CMK (cell line): ENCODE measurements around the gene SRP68.
"Not testable (repeated sequence)": the region's sequence is repeated elsewhere in the genome, so short reads cannot be mapped to it uniquely, and the experiment has no call there.

Source experiments
- DNase-seq: peaks from one replicate; pipeline ENCODE4 v3.0.0-alpha.2; 2010; ENCODE audit warnings: low read depth

The SRP68 gene

DNA sequence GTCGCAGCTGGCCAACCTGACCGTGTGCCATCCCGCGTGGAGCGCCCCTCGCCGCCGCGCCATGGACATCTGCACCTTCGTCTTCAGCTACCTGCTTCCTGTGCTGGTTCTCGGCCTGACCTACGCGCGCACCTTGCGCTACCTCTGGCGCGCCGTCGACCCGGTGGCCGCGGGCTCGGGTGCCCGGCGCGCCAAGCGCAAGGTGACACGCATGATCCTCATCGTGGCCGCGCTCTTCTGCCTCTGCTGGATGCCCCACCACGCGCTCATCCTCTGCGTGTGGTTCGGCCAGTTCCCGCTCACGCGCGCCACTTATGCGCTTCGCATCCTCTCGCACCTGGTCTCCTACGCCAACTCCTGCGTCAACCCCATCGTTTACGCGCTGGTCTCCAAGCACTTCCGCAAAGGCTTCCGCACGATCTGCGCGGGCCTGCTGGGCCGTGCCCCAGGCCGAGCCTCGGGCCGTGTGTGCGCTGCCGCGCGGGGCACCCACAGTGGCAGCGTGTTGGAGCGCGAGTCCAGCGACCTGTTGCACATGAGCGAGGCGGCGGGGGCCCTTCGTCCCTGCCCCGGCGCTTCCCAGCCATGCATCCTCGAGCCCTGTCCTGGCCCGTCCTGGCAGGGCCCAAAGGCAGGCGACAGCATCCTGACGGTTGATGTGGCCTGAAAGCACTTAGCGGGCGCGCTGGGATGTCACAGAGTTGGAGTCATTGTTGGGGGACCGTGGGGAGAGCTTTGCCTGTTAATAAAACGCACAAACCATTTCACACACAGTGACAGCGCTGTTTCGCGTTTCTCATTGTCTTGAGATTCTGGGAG lies 4.7 kb upstream of the SRP68 start:
- no peak for DNase-seq

DNA sequence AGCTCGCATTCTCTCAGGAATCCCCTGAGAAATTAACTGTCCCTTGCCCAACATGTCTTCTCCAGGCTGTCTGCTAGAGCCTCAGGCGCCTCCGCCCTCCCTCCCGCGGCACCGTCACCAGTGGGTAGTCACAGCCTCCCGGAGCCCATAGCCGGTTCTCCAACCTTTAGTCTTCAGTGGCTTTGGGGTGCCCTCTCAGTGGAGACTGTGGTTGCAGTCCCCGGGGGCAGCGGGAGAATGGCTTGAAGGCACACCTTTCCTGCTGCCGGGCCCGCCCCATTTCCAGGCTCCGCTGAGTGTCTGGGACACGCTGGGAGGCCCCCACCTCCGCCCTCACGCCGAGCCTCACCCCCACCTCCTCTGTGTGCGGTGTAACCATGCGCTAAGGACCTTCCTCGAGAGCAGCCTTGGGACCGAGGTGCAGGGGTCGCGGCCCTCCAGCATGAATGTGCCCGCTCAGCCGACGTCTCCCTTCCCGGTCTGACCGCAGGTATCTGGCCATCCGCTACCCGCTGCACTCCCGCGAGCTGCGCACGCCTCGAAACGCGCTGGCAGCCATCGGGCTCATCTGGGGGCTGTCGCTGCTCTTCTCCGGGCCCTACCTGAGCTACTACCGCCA lies 3.9 kb upstream of the SRP68 start:
- DNase-seq, result no peak

DNA sequence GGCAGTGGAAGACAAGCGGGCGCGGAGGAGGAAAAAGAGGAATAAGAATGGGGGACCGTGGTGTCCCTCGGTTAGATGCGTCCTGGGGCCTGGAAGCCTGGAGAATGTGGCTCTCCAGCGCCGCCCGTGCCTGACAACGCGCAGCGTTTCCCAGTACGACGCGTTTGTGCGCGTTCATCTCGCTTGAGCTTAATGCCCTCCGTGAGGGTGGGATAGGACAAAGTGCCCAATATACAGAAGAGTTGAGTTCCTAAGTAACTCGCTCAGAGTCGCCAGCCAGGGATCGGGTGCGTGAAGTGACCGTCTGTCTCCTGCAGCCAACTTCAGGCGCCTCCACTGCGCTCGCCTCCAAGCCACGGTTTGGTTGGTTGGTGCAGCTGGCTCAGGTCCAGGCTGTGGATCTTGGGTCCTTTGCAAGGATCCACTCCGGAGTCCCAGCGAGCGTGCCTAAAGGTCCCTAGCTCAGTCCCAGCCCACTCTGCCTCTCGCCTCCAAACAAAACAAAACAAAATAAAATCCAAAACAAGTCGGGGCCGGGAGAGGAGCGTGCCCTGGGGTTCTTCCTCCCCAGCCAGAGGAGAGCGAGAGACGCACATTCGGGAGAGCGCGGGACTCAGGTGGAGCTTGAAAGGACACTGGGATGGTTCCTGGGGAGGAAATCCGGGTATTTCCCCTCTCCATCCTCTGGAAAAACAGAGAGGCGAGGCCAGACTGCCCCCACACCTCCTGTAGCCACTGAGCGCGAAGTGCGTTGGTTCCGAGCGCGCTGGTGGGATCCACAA lies 3.2 kb upstream of the SRP68 start:
- DNase-seq, result no peak

GRCh38 chr17:76074390-76075363 lies 2.4 kb upstream of the SRP68 start, which contains the start of gene GALR2:
Gene GALR2, plus strand, starts transcription at chr17:76074781. Its CDS starts 103 bp downstream, at chr17:76074884.
- DNase-seq, result no peak

- no peak for DNase-seq
Observed at GRCh38 chr17:76071531-76072147, 678 bp downstream of the SRP68 start.

GRCh38 chr17:76065775-76066174 lies 6.5 kb downstream of the SRP68 start:
- DNase-seq, result no peak

DNA sequence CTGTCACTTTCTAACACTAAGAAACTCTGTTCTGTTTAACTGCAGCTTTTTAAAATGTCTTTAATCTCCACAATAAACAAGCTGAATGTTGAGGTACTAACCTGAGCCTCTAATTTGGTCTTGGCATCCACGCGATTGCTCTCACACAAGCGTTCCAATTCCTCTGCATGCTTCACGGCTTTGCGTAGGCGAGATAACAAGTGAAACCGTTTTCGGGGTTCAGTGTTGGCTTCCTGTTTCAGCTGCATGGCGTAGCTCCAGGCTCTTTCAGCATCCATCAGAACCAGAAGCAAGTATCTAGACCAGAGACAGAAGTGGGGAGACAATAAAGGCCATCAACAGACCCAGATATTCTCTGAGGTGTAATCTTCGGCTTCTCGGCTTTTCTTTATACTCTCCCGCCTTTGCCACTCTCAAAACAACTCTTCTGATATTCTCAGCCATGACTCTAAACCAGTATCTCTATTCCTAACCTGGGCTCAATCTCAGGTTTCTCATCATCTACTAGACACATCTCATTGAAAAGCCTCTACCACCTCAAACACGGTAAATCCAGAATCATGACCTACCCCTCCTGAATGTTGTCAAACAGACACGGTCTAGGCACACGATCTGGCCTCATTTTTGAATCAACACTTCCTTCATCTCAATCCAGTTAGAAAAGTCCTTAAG lies 8.3 kb downstream of the SRP68 start:
- DNase-seq, result no peak

DNA sequence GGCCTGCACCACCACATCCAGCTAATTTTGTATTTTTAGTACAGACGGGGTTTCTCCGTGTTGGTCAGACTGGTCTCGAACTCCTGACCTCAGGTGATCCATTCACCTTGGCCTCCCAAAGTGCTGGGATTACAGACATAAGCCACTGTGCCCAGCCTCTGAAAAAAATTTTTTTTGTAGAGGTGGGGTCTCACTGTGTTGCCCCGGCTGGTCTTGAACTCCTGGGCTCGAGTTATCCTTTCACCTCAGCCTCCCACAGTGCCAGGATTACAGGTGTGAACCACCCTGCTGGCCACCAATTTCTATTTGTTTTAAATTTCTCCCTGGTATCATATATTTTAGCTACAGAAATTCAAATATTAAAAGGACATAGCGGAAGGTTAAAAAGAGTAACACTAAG lies 14.1 kb downstream of the SRP68 start:
- DNase-seq, result not testable (repeated sequence)

- DNase-seq, result no peak
Observed at GRCh38 chr17:76056882-76057281, 15.4 kb downstream of the SRP68 start.

DNA sequence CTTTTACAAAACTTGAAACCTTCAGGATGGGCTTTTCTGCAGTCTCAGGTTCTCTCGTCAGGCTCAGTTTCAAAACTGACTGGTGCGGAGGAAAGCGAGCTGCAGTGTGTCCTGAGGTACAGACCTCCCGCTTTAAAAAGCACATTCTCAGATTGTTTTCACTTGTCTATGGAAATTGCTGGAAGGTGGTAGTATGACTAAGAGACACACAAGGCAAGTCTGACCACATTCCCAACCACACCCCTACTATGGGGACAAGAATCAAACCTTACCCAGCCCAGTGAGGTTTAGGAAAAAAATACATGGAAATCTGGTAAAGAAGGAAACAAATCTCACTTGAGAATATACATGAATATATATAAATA lies 18.2 kb downstream of the SRP68 start:
- DNase-seq, result no peak

GRCh38 chr17:76053246-76054111 lies 18.8 kb downstream of the SRP68 start:
- no peak for DNase-seq

GRCh38 chr17:76051561-76051960 lies 20.8 kb downstream of the SRP68 start:
- no peak for DNase-seq

DNA sequence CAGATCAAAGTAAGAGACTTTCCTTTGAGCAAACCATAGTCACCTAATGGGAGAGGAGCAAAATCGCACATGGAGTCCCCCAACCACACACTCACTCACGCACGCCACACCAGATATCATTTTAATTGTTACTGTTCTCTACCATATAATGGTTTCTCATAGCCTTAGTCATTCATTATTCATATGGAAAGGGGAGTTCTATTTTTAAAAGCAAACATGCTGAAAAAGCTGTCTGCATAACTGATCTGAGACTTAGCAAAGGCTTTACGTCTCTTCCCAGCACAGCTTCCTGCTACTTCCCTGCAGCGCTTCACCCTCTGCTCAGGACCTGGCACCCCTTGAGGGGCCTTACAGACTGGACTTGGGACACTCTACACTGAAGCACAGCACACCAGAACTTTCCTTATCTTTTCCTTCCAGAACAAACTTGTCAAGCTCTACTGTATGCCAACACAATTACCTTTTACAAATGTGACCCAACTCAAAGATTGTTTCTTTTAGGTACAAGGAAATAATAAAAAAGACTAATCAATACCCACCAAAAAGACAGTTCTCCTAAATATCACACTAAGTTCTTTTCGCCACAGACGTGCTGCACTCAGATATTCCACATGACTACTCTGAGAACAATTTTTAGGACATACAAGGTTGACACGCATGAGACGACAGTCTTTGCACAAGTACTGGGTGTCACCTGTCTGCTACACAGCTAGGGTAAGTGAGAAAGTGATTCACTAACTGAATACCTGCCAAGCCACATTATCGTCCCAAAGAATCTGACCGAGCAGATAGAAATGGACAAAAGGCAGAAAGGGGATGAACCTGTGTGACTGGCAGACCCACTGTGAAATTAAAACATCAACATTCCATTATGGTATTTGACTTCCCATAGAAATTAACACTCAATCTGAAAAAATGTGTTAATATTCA lies 21.5 kb downstream of the SRP68 start:
- DNase-seq, result no peak

GRCh38 chr17:76049836-76050537 lies 22.3 kb downstream of the SRP68 start:
- DNase-seq, result no peak

- DNase-seq, result no peak
Observed at GRCh38 chr17:76049239-76049638, 23.1 kb downstream of the SRP68 start.

DNA sequence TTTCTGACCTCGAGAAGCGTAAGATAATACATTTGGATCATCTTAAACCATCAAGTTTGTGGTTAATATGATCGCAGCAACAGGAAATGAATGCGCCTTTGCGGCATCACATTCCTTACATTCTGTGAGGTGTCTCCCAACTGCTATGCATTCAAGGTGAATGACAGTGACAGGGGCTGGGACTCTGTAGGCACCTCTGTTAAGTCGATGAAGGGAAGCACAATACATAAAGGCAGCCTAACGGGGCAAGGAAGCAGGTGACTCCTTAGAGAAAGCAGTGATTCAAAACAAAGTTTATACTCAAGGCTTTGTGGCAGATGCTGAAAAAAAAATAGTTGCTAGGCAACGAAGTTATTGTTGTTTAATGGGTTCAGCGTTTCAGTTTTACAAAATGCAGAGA lies 23.6 kb downstream of the SRP68 start:
- no peak for DNase-seq

DNA sequence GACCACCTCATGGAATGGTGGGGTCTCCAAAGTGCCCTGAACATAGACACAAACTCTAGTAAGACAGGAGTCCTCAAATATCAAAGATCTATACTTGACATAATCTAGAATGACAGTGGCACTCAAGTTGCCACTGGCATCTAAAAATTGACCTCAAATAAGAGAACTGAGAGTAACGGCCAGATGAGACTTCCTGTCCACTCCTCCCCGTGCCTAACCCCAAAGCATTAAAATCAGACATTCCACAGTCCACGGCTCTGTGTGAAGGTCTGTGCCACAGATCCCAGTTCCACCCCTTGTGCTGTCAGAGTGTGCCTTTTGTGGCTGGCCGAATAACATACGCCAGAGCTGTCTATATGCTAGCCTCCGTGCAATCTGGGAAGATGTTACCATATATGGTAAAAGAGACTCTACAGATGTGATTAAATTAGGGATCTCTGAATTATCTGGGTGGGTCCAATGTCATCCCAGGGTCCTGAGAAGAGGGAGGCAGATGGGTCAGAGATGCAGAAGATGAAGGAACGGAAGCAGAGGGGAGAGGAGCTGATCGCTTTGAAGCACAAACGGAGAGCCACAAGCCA lies 24.2 kb downstream of the SRP68 start:
- no peak for DNase-seq

DNA sequence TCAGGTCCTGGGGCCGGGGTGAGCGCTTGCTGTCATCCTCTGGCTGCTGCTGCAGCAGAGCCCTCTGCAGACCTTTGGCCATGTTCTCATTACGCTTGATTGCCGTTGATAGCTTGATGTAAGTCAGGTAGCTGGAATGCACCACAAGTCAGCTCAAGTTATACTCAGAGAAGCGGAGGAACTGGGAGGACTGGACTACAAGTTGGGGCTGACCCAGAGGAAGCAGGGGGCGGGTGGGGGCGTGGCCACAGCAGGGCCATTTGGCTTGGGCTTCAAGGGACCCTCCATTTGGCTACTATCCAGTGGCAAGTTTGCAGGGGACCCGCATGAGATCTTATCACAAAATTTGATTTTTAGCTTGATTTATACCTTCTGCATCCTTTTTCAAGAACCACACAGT lies 26.3 kb downstream of the SRP68 start:
- no peak for DNase-seq
